ENCODE data around the gene PCBP1.
"Not testable (repeated sequence)": the region's sequence is repeated elsewhere in the genome, so short reads cannot be mapped to it uniquely, and the experiment has no call there.

The PCBP1 gene

GRCh38 chr2:70080610-70081200 lies 6.6 kb upstream of the PCBP1 start:
- in situ Hi-C loops (cut with MboI; ENCODE audit: low sequenced_read_pairs), result no loop called here

DNA sequence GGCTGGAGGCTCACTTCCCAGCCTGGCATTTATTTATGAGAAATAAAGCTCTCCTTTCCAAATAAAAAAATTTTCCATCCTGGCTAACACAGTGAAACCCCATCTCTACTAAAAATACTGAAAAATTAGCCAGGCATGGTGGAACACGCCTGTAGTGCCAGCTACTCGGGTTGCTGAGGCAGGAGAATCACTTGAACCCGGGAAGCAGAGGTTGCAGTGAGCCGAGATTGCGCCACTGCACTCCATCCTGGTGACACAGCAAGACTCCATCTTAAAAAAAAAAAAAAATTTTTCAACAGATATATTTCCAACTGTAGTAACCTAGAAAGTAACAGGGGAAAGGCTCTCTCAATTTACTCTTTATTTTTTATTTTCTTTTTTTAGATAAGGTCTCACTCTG lies 6.1 kb upstream of the PCBP1 start:
- in situ Hi-C loops (cut with MboI; ENCODE audit: low sequenced_read_pairs), result no loop called here

DNA sequence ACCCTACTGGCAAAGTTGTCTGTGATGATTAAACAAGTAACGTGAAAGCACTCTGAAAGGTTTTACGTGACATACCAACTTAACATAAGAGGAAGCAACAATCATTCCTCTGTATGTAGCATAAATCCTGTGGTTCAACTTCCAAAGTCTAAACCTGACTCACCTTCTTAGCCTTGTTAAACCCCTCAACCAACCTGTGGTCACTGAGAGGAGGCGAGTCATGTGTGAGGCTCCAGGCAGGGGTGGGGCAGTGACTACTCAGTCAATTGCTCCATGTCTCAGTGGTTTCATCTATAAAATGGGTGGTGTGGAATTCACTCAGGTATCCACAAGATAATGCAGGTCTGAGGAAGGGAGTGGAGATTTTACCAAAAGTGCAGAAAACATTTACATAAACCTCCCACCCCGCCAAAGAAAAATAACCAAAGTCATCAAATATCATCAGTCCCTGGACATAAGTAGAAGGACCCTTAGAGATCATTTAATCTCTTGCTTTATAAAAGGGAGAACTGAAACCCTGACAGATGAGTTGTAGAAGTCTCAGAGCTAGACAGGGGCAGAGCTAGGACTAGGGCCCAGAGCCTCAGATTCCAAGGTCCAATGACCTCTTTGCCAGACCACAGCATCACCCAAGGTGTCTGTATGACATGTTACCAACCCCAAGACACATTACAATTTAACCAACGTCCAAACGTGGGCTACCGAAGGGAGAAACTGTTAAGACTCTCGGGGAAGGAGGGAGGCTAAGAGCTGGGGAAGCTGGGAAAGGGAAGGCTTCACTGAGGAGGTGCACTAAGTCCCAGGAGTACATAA lies 3.7 kb upstream of the PCBP1 start:
- in situ Hi-C loops (cut with MboI; ENCODE audit: low sequenced_read_pairs), result no loop called here

GRCh38 chr2:70084973-70085710 lies 2.1 kb upstream of the PCBP1 start:
- in situ Hi-C loops (cut with MboI; ENCODE audit: low sequenced_read_pairs), result no loop called here

DNA sequence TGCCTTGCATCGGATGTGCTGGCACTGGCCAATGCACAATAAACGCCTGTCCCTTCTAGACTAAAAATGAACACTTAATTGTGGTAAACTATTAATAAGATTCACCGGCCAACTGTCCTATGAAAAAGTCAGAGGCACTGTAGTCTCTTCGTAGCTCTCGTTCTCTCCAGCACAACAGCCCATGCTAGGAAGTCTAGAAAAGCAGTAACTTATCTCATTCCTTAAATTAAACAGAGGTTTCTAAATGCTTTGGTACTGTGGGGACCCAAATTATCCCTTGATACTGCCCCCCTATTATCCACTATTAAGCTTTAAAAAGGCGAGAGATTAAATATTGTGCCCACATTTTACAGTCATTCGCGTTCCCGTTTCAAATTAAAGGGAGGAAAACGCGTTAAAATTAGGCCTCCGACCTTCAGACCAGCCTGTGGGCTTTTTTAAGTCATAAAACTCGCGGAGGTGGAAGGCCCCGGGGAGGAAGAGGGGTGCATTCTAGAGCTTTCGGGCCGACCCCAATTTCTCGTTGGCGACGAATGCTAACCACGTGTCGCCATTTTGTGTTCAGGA lies 1.5 kb upstream of the PCBP1 start:
- in situ Hi-C loops (cut with MboI; ENCODE audit: low sequenced_read_pairs), result no loop called here

- in situ Hi-C loops (cut with MboI; ENCODE audit: low sequenced_read_pairs), result no loop called here
Measured at GRCh38 chr2:70086278-70086837, 919 bp upstream of the PCBP1 start.

DNA sequence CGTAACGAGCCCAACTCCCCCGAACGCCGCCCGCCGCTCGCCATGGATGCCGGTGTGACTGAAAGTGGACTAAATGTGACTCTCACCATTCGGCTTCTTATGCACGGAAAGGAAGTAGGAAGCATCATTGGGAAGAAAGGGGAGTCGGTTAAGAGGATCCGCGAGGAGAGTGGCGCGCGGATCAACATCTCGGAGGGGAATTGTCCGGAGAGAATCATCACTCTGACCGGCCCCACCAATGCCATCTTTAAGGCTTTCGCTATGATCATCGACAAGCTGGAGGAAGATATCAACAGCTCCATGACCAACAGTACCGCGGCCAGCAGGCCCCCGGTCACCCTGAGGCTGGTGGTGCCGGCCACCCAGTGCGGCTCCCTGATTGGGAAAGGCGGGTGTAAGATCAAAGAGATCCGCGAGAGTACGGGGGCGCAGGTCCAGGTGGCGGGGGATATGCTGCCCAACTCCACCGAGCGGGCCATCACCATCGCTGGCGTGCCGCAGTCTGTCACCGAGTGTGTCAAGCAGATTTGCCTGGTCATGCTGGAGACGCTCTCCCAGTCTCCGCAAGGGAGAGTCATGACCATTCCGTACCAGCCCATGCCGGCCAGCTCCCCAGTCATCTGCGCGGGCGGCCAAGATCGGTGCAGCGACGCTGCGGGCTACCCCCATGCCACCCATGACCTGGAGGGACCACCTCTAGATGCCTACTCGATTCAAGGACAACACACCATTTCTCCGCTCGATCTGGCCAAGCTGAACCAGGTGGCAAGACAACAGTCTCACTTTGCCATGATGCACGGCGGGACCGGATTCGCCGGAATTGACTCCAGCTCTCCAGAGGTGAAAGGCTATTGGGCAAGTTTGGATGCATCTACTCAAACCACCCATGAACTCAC lies 673 bp downstream of the PCBP1 start:
- in situ Hi-C loops (cut with MboI; ENCODE audit: low sequenced_read_pairs), result no loop called here

DNA sequence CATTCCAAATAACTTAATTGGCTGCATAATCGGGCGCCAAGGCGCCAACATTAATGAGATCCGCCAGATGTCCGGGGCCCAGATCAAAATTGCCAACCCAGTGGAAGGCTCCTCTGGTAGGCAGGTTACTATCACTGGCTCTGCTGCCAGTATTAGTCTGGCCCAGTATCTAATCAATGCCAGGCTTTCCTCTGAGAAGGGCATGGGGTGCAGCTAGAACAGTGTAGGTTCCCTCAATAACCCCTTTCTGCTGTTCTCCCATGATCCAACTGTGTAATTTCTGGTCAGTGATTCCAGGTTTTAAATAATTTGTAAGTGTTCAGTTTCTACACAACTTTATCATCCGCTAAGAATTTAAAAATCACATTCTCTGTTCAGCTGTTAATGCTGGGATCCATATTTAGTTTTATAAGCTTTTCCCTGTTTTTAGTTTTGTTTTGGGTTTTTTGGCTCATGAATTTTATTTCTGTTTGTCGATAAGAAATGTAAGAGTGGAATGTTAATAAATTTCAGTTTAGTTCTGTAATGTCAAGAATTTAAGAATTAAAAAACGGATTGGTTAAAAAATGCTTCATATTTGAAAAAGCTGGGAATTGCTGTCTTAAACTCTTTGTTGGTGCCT lies 1.4 kb downstream of the PCBP1 start:
- in situ Hi-C loops (cut with MboI; ENCODE audit: low sequenced_read_pairs), result no loop called here

DNA sequence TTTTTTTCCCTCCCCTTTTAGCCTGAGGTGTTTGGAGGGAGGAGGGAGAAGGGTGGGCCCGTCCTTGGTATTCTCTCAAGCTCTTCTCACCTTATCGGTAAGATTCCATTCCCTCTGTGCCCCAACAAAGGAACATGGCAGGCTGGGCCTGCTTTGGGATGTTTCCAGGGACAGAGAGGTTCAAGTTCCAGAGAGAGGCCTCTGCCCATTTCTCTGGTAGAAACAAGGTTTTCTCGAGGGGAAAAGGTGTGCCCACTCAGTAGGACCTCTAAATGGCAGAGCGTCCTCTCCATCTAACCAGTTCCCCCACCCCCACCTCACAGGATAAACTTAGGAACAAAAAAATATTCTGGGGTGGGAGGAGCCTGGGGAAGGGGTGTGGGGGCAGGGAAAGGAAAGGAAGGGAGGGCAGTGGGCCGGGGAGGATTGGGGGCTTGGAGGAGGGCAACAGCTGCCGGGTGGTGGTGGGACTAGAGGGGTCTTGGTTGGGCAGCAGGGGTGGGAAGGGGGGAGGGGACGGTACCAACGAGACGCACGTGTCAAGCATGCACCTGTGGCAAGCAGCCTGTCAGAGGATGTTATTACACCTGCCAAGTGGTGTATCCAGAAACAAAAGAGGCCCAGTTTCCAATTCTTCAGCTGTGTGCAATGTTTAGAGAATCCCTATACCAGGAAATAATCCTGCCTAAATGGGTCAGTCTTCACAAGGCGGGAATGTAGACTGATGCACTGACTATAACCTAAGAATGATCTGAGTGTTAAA lies 2.1 kb downstream of the PCBP1 start:
- in situ Hi-C loops (cut with MboI; ENCODE audit: low sequenced_read_pairs), result no loop called here

DNA sequence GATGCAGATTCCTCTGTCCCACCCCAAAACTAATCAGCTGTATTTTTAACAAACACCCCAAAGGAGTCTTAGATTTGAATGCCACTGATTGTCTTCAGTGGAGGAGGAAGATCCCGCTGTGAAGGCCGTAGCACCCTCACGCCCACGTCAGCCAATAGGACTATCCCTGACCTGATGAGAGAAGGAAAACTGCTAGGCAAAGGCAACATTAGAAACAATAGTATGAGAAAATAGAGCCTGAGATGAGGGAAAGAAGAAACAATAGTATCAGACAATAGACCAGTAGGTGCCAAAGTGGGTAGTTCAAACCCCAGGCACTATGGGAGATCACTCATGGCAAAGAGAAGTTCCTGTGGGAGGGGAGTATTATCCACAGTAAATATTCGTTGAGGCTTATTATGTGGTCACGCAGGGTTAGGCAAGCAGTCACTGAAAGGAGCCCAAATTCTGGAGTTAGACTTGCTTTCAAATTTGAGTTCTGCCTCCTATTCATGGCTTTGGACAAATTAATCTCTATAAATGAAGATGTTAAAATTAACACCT lies 2.8 kb downstream of the PCBP1 start:
- in situ Hi-C loops (cut with MboI; ENCODE audit: low sequenced_read_pairs), result no loop called here

- in situ Hi-C loops (cut with MboI; ENCODE audit: low sequenced_read_pairs), result no loop called here
Measured at GRCh38 chr2:70090706-70091334, 3.5 kb downstream of the PCBP1 start.

GRCh38 chr2:70091364-70091763 lies 4.1 kb downstream of the PCBP1 start:
- in situ Hi-C loops (cut with MboI; ENCODE audit: low sequenced_read_pairs), result no loop called here

- in situ Hi-C loops (cut with MboI; ENCODE audit: low sequenced_read_pairs), result no loop called here
Measured at GRCh38 chr2:70091816-70092215, 4.5 kb downstream of the PCBP1 start.

DNA sequence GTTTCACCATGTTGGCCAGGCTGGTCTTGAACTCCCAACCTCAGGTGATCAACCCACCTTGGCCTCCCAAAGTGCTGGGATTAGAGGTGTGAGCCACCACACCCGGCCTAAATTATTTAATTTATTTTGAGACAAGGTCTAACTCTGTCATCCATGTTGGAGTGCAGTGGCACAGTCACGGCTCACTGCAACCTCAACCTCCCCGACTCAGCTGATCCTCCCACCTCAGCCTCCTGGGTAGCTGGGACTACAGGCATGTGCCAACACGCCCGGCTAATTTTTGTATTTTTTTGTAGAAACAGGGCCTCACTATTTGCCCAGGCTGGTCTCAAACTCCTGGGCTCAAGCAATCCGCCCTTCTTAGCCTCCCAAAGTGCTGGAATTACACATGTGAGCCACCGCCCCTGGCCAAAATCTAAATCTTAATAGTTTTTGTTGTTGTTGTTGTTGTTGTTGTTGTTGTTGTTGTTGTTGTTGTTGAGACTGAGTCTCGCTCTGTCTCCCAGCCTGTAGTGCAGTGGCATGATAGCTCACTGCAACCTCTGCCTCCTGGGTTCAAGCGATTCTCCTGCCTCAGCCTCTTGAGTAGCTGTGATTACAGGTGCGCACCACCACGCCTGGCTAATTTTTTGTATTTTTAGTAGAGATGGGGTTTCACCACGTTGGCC lies 5.4 kb downstream of the PCBP1 start:
- in situ Hi-C loops (cut with MboI; ENCODE audit: low sequenced_read_pairs), result not testable (repeated sequence)

DNA sequence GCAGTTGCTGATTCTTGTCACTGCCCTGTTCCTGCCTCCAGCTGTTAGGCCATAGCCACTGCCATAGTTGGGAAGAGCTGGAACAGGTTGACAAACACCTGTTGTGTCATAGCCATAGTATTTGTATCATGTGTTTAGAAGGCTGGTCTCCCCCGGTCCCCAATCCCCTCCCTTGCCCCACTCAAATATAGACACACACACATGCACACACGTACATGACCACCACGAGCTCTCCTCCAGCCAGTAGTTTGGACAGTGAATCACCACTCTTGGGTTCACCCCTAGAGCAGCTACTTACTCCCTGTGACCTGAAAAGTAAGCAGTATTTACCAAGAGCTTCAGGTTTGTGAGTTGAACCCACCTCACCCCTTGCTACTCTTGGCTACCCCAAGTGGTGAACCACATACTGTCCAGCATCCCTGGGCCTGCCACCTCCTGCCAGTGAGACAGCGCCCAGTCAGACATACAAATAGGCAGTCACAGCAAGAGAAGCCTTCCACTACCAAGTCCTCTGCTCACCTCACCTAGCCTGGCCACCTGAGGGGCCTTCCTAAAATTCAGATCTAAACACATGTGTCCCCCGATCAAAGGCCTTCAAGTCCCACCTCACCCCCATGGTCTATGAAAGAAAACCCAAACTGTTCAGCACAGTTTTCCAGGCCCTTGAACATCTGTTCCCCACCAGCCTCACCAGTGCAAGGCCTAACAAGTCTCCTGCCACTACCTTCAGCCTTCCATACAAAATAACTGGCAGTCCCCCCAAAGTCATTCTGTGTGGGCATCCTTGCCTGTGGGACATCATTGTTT lies 7.1 kb downstream of the PCBP1 start:
- in situ Hi-C loops (cut with MboI; ENCODE audit: low sequenced_read_pairs), result no loop called here

DNA sequence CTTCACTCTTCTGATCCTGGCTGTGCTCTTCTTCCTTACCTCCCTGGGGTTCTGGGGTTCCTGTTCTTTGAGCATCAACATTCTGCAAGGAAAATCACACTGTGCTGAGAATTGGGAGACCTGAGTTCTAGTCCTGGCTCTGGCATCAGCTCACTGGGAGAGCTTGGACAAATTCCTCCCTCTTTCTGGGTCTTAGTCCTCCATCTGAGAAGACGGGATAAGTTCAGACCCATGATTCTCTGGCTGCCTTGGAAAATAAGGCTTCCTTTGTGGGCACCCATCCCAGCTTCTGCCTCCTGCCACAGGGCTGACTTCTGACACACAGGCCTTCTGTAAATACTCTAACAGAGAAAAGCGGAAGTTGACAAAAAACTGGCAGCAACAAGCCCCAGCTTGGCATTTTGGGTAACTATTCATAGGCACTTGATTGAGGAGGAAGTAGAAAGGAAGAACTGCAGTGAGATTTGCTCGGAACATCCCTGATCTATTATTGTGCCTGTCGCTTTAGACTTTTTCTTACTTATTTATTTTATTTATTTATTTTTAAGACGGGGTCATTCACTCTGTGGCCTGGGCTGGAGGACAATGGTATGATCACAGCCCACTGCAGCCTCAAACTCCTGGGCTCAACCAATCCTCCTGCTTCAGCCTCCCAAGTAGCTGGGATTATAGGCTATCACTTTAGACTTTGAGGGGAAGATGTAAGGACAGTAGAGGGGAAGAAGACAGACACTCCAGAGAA lies 7.9 kb downstream of the PCBP1 start:
- in situ Hi-C loops (cut with MboI; ENCODE audit: low sequenced_read_pairs), result no loop called here
